Muscle layer of duodenum (tissue), 2 donors: Measurements from ENCODE around the gene LECT2.

Source experiments
- H3K27ac ChIP-seq: one replicate; pipeline ENCODE4 v1.7.0; 2013; ENCODE audit warnings: mild to moderate bottlenecking, low read length
- H3K27me3 ChIP-seq: one replicate; pipeline ENCODE4 v1.7.0; 2013; ENCODE audit warnings: low read depth, mild to moderate bottlenecking, control low read depth, low read length
- H3K36me3 ChIP-seq, 2 donors: one replicate each; pipeline ENCODE4 v1.7.0; 2013; ENCODE audit warnings: low read length in 2 of 2, control low read depth in 1 of 2, mild to moderate bottlenecking in 1 of 2; ENCODE audit not compliant: insufficient read depth in 2 of 2, control insufficient read depth in 1 of 2
- H3K4me1 ChIP-seq, 2 donors: one replicate each; pipeline ENCODE4 v1.7.0; 2013; ENCODE audit warnings: low read length in 2 of 2, mild to moderate bottlenecking in 2 of 2, control low read depth in 1 of 2, moderate library complexity in 1 of 2; ENCODE audit not compliant: insufficient read depth in 2 of 2, control insufficient read depth in 1 of 2
- H3K4me3 ChIP-seq, 2 donors: one replicate each; pipeline ENCODE4 v1.7.0; 2013; ENCODE audit warnings: low read length in 2 of 2, low read depth in 1 of 2, mild to moderate bottlenecking in 1 of 2
- H3K9me3 ChIP-seq, 2 donors: one replicate each; pipeline ENCODE4 v1.7.0; 2013; ENCODE audit warnings: low read length in 2 of 2, control low read depth in 1 of 2, mild to moderate bottlenecking in 1 of 2; ENCODE audit not compliant: control insufficient read depth in 1 of 2
- donor health status: healthy.

Gene LECT2

GRCh38 chr5:135954899-135955298 lies at the start of gene LECT2:
TSS of gene LECT2 (minus strand) at chr5:135954983. CDS start at chr5:135954833, 150 bp downstream.
- Histone ChIP-seq H3K27ac (no peak within 1 kb of the TSS), H3K9me3 (no peaks in the 10 kb centered on the region), H3K36me3 (no peaks in the 10 kb centered on the region), H3K4me1 (no peaks in the 10 kb centered on the region), H3K27me3 (no peaks in the 10 kb centered on the region), H3K4me3 (no peak within 1 kb of the TSS)

GRCh38 chr5:136004436-136004835 lies 49.7 kb upstream of the LECT2 start:
- no peak overlapping the region for H3K27ac ChIP-seq
- H3K36me3 ChIP-seq: peaks cover 0 to 3% of the 10 kb centered on the region in 2 donors
- peaks cover 4 to 13% of the 10 kb centered on the region in 2 donors for H3K4me1 ChIP-seq
- no peaks in the 10 kb centered on the region for H3K9me3 ChIP-seq
- no peaks in the 10 kb centered on the region for H3K27me3 ChIP-seq
- H3K4me3 ChIP-seq: no peak overlapping the region

GRCh38 chr5:136001466-136001981 lies 46.7 kb upstream of the LECT2 start:
- Histone ChIP-seq H3K4me3 (no peak overlapping the region), H3K27ac (no peak overlapping the region), H3K36me3 (no peaks in the 10 kb centered on the region), H3K9me3 (no peaks in the 10 kb centered on the region), H3K4me1 (peaks cover 3 to 9% of the 10 kb centered on the region in 2 donors), H3K27me3 (no peaks in the 10 kb centered on the region)

GRCh38 chr5:136000932-136001331 lies 46.1 kb upstream of the LECT2 start:
- no peaks in the 10 kb centered on the region for H3K9me3 ChIP-seq
- no peaks in the 10 kb centered on the region for H3K36me3 ChIP-seq
- H3K27ac ChIP-seq: no peak overlapping the region
- H3K4me3 ChIP-seq: no peak overlapping the region
- no peaks in the 10 kb centered on the region for H3K27me3 ChIP-seq
- H3K4me1 ChIP-seq: peaks cover 6 to 8% of the 10 kb centered on the region in 2 donors

- Histone ChIP-seq H3K36me3 (no peaks in the 10 kb centered on the region), H3K4me1 (peaks cover 6 to 8% of the 10 kb centered on the region in 2 donors), H3K4me3 (no peak overlapping the region), H3K27me3 (no peaks in the 10 kb centered on the region), H3K9me3 (no peaks in the 10 kb centered on the region), H3K27ac (no peak overlapping the region)
Measured at GRCh38 chr5:136000147-136000546, 45.4 kb upstream of the LECT2 start.

GRCh38 chr5:135999406-136000139 lies 44.8 kb upstream of the LECT2 start:
- Histone ChIP-seq H3K4me3 (no peak overlapping the region), H3K4me1 (peaks cover 6 to 12% of the 10 kb centered on the region in 2 donors), H3K27ac (no peak overlapping the region), H3K9me3 (no peaks in the 10 kb centered on the region), H3K27me3 (no peaks in the 10 kb centered on the region), H3K36me3 (no peaks in the 10 kb centered on the region)

GRCh38 chr5:135998889-135999288 lies 44.1 kb upstream of the LECT2 start:
- no peaks in the 10 kb centered on the region for H3K27me3 ChIP-seq
- peaks cover 6 to 18% of the 10 kb centered on the region in 2 donors for H3K4me1 ChIP-seq
- H3K4me3 ChIP-seq: no peak overlapping the region
- H3K27ac ChIP-seq: no peak overlapping the region
- no peaks in the 10 kb centered on the region for H3K9me3 ChIP-seq
- H3K36me3 ChIP-seq: no peaks in the 10 kb centered on the region

- Histone ChIP-seq H3K27ac (no peak overlapping the region), H3K4me1 (peaks cover 6 to 18% of the 10 kb centered on the region in 2 donors), H3K27me3 (no peaks in the 10 kb centered on the region), H3K36me3 (peaks cover 0 to 4% of the 10 kb centered on the region in 2 donors), H3K4me3 (no peak overlapping the region), H3K9me3 (no peaks in the 10 kb centered on the region)
Measured at GRCh38 chr5:135997673-135998335, 43.0 kb upstream of the LECT2 start.

GRCh38 chr5:135996611-135997010 lies 41.8 kb upstream of the LECT2 start:
- Histone ChIP-seq H3K4me3 (no peak overlapping the region), H3K4me1 (peaks cover under 1 to 18% of the 10 kb centered on the region in 2 donors), H3K36me3 (peaks cover 0 to 4% of the 10 kb centered on the region in 2 donors), H3K27ac (no peak overlapping the region), H3K9me3 (no peaks in the 10 kb centered on the region), H3K27me3 (no peaks in the 10 kb centered on the region)

GRCh38 chr5:135995976-135996375 lies 41.2 kb upstream of the LECT2 start:
- Histone ChIP-seq H3K27me3 (no peaks in the 10 kb centered on the region), H3K4me3 (no peak overlapping the region), H3K4me1 (peaks cover 0 to 18% of the 10 kb centered on the region in 2 donors), H3K36me3 (peaks cover 0 to 4% of the 10 kb centered on the region in 2 donors), H3K9me3 (no peaks in the 10 kb centered on the region), H3K27ac (no peak overlapping the region)

- Histone ChIP-seq H3K36me3 (peaks cover 0 to 4% of the 10 kb centered on the region in 2 donors), H3K4me3 (no peak overlapping the region), H3K9me3 (no peaks in the 10 kb centered on the region), H3K27me3 (no peaks in the 10 kb centered on the region), H3K4me1 (peaks cover 0 to 18% of the 10 kb centered on the region in 2 donors), H3K27ac (peak overlapping the region; percentile 7)
Measured at GRCh38 chr5:135993880-135994636, 39.3 kb upstream of the LECT2 start.
